GM11168 (cell line): ENCODE measurements around the gene LDHD.

Experiments used
- in situ Hi-C: fragments of 300-500 bp; cut with MboI; formaldehyde crosslinking; loops from one replicate; pipeline ENCODE4 v1.12.0; 2022; ENCODE audit warnings: low sequenced_read_pairs; ENCODE audit not compliant: unreplicated experiment

Gene LDHD

DNA sequence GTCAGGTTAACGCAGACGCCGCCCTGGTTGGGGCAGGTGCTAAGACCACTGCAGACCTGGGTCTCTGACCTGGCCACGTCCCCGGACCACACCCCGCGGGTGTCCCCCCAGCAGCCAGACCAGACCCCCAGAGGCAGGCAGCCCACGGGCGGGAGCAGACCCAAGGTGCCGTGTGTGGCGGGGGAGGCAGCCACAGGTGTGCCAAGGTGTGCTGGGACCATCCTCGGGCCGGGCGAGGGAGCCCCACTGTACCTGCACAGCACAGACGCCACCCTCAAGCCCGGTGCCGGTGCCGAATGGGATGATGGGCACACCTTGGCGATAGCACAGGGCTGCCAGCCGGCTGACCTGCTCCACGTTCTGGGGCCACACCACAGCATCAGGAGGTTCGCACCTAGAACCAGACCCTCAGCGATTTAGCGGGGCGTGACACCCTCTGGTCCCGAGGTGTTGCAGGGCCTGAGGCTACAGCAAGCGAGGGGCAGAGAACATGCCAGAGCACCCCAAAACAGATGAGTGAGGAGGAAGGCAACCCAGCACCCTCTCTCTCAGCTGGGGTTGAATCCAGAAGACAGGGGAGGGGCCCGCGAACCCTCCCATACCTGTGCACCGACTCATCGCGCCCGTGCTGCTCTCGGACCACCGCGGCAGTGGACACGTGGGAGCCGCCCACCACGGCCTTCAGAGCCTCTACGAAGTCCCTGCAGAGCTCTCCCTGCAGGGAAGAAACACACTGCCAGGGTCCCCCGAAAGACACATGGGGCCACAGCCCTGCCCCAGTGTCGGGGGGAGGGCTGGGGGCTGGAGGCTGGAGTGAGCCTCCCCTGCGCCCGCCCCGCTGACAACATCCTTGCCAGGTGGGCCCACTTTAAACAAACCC lies 1.4 kb downstream of the LDHD start:
- in situ Hi-C loops = no loop called here

DNA sequence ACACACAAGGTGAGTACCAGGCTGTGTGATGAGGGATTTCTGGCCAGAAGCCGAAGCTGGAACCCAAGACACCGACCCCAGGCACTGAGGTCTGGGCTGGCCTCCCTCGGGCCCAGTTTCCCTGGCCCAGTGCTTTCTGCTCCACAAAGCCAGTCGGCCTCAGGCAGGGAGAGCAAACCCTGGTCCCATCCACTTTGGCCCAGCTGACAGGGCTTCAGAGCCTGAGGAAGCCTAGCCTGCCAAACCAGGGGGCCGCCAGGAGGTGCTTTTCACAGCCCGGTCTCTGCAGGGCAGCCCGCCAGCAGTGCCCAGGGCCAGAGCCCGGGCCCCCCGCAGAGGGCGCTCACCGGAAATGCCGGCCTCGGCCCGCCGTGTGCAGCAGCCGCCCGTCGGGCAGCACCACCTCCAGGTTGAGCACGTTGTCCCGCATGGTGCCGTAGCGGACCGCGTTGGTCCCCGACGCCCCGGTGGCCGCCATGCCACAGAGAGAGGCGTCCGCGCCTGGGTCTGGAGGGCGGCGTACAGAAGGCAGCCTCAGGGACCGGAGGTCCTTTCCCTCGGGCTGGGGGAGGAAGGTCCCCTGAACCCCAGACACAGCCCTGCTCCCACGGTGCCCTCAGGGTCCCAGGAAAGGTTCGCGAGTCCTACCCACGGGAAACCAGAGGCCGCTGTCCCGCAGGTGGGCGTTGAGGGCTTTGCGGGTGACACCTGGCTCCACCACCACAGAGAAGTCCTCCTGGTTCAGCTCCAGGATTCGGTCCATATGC lies 2.2 kb downstream of the LDHD start:
- in situ Hi-C loops = no loop called here

DNA sequence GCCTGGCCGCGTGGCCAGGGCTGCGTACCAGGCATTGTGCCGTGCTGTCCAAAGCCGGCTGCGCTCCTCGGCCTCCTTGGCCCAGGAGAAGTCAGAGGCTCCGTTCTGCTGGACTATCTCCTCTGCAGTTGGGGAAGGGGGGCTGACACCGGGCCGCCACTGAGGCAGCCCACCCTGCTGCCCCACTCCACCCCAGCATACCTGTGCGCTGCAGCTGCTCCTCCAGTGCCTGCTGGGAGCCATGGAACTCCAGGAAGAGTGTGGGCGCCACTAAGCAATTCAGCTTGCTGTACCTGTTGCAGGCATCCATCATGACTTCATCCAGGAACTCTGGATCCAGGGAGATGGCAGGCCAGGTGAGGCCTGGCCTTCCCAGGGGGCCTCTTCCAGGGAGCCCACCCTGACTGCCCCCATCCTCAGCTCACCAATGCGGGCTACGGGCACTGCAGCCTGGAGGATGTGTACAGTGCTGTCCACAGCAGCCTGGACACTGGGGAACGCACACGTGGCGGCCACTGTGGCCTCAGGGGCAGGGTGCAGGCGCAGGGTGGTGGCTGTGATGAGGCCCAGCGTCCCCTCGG lies 2.9 kb downstream of the LDHD start:
- in situ Hi-C loops = no loop called here

DNA sequence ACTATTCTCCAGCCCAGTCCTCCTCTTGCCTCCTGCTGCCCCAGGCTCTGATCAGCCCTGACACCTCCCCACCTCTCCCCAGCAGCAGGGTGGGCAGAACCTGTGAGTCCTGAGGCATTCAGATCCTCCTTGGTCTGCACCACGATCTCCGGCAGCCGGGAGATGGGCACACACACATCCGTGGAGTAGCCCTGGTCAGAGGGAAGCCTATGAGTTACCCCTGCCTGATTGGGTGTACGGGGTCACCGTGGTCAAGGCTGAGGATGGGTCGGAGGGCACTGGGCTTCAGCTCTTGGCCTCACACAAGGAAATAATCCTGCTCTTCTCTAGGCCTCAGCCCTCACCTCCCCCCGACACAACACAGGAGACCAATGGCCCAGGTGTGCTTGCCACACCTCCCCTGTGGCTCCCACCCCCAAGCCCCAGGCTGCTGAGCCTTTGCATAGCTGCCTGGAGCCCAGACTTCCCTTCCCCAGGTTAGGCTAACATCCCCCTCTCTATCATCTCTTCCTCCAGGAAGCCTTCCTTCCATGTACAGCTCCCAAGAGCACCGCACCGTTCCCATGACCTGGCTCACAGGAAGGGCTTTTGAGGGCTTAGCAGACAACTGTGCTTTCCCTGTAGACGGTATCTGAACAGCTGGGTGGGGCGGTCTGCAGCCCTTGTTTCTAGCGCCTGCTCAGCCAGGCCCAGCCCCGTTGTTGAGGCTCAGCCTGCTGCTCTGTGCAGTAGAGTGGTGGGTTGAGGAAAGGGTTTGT lies 3.7 kb downstream of the LDHD start:
- in situ Hi-C loops = no loop called here

DNA sequence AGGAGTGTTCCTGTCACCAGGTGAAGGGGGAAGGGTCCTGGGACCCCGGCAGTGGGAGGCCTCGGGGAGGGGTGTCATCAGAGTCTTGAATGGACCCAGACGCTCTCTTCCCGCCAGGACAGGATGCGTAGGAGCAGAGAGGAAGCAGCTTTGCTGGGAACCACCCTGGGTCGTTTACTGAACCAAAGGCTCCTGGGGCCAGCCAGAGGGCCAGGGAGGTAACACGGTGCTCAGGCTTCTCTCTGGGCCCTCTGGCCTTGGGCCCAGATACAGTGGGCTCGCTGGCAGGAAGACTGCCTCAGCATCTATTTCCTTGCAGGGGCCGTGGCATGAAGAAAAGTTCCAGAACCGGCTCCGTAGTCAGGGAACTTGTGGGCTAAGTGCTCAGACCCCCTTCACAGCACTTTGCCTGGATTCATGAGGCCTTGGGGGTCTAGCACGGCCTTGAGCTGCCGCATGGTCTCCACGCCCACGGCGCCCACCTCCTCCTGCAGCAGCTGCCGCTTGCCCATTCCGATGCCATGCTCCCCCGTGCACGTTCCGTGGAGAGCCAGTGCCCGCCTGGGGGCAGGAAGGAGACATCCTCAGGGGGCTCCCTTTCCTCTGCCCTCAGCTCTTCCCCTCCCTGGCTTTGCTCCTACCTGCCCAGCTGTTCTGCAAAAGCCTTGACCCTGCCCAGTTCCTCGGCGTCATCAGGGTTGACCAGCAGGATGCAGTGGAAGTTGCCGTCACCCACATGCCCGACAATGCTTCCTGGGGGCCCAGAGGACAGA lies 4.4 kb downstream of the LDHD start:
- in situ Hi-C loops = no loop called here

DNA sequence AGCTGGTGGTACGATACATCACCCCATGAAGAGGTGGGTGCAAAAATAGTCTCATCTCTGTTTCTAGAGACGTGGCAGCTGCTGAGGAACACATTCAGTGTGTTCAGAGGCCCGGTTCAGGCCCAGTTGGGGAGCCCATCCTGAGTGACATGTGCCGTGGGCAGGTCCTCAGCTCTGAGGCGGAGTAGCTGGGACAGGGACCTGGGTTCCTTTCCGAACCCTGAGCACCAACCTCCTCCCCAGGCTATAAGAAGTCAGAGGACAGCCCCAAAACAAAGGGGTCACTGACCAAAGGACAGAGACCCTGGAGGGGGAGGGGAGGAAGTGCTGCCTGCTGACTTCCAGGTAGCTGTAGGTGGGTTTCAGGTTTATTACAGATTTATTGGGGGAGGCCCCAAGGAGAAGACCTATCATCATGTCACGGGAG lies 5.1 kb downstream of the LDHD start:
- in situ Hi-C loops = no loop called here

DNA sequence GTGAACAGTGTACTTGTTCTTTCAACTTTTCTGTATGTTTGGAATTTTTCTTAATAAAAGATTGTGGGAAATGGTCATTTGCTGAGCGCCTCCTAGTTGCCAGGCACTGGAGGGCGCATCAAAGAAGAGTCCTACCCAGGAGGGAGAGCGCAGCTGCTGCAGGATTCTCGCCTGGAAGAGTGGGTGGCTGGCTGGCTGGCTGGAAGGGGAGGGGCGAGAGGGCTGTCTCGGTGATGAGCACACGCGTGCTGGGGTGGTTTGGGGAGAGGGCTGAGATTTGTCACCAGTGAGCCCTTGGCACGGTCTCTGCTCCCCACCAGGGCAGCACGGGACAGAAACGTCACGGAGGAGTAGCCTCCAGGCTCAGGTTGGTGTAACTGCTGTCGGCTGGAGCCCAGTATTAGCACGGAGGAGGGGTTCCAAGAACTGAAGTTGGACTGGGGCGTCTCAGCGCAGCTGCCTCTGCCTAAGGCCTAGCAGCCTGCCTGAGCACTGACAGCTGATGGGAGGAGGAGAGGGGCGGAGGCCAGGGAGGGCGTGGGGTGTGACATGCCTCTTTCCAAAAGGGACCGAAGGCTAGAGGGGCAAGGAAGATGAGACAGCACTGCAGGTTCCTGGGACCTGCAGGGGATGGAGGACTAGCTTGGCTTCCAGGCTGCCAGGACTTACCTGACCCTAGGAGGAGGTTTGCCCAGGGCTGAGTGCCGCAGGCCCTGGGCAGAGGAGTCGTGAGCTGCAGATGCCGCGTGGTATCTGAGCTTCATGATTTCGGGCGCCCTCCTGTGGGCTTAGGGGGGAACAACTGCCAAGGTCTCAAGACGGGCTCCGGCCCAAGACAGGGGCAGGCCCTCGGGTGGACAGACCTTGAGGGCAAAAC lies 5.7 kb downstream of the LDHD start:
- in situ Hi-C loops = no loop called here

DNA sequence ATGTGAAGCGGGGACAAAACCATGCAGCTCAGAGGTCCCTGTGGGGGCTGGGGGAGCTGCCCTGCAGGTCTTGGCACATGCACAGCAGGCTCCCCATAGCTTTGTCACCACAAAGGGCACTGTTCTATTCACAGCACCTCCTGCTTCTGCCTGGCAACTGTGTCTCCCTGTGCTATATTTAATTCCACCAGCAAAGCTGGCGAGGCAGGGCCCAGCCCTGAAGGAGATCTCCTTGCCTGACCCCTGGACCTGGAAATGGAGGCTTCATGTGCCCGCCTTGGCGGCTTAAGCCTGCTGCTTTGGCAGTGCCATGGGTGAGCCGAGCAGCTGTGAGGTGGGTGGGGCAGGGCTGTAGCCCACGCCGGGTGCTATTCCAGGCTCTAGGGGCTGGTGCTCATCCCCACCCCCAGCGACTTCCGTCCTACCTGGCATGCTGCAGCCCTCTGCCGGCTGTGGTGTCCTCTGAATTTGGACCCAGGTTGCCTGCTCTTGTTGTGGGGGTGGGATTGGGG lies 6.8 kb downstream of the LDHD start:
- in situ Hi-C loops = loop anchor here (5.0 kb wide), 1 partner anchor 117 kb away; no protein-coding TSS in a partner anchor

DNA sequence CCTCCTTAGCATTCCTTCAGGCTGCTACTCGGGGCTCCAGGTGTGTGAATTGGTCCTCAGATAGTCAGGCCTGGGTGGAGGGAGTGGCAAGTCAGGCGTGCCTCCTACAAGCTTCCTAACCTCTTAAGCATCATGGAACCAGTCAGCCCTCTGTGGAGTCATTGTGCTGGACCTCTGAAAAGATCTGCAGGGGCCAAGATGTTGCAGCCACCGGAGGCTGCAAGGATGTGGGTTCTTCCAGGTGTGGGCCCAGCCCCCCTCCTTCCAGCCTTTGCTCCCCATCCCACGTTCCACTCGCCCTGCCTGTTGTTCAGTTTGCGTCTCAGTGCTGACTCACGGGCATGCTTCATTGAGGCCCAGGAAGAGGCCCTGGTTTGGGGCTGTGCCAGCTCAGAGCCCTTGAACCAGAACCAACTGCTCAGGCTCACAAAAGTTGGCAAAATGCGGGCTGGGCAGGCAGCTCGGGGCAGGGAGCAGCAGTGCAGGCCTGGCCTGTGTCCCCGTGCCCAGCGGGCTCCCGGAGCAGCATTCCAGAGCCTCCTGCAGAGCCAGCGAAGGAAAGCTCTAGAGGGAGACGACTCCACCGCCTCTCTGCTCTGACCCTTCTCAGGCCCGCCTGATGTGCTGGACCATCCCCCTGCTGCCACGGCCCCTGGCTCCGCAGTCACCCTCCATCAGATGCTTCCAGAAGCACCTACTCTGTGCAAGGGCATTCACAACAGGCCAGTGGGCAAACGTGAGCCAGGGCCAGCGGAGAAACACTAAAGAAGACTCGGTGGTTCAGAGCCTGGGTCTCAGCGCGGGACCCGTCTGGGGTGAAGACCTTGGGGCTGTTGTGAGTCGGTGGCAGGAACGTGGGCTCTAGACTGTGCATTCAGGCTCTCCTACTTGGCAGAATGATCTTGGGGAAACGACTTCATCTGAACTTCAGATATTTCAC lies 7.5 kb downstream of the LDHD start:
- in situ Hi-C loops = loop anchor here (5.0 kb wide), 1 partner anchor 117 kb away; no protein-coding TSS in a partner anchor

DNA sequence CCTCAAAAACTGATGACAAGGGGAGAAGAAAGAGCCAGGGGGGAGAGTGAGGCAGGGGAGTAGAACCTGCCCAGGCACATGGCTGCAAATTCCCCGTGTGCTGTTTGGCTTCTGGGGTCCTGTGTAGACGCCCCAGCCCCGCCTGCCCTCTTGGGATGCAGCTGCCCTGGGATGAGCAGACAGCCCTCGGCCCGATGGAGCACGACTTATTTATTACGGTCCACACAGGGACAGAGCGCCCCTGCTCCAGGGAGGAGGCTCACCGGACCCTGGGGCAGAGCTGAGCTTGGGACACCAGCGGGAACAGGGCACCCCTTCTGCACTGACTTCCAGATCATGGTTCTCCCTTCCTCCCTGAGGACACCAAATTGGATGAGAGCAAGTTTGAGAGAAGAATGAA lies 9.1 kb downstream of the LDHD start:
- in situ Hi-C loops = loop anchor here (5.0 kb wide), 1 partner anchor 115 kb away; no protein-coding TSS in a partner anchor

DNA sequence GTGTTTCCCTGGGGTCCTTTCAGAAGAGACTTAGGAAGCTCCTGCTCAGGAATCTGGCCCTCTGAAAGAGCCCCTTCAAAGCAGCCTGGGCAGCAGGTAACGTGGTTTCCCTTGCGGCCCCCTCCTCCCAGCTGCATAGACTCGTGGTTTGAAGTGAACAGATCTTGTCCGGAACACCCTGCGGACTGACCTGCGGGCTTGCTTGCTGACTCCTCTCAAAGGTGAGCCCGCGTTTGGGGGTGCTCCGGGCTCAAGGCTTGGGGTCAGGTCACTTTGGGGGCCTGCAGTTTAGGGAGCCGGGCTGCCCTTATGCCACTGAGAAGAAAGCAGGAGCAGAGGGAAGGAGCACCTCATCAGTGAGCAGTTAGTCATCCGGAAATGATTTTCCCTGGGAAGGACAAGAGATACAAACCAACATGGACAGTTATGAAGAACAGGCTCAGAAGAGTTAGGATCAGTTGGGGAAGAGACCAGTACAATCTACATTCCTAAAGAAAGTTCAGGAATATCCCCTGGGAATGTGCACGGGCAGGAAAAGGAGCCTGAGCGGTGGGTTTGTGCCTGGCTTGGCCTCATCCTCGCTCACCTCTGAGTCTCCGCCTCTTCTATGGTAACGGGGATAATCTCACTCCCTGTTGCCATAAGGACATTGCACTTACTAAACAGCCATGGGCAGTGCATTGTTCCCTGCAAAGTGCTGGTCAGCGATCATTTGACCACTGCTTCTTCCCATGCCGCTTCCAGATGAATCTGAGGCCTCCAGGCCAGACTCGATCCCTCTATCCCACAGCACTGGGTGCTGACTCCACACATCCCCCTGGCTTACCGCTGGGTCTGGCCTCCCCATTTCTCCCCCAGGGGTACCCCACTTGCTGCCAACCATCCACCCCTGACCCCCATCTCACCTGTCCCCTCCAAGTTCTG lies 10.0 kb downstream of the LDHD start:
- in situ Hi-C loops = loop anchor here (5.0 kb wide), 1 partner anchor 114 kb away; no protein-coding TSS in a partner anchor

DNA sequence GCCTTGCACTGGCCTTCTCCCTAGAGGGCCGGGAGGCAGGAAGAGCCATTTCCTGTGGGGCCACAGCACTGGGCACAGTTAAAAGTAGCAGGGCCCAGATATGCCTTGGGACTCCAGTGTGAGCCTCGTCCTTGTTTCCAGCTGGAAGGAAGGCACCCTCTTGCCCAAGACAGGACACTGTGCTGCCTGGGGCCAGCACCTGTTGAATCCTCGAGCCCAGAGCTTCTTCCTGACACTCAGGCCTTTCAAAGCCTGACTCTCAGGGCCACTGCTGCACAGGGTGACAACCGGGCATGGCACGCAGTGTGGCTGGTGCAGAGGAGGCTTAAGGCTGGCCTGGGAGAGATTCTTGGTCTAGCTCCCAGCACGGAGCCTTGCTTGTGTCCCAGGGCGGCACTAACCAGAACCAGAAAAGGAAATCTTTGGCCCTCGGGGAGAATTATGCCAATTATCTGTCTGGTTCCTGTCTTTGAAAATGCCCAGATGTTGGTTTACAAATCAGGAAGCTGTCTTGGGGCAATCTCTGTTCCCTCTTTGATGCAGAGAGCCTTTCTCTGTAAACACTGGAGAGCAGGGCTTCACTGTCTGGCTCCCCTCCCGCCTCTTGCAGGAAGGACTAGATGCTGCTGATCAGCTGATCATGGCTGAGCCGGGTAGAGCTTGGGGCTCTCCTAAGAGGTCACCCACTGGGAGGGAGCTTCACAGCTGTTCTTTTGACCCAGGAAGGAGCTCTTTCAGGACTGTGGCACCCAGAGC lies 11.1 kb downstream of the LDHD start:
- in situ Hi-C loops = loop anchor here (5.0 kb wide), 1 partner anchor 113 kb away; no protein-coding TSS in a partner anchor

DNA sequence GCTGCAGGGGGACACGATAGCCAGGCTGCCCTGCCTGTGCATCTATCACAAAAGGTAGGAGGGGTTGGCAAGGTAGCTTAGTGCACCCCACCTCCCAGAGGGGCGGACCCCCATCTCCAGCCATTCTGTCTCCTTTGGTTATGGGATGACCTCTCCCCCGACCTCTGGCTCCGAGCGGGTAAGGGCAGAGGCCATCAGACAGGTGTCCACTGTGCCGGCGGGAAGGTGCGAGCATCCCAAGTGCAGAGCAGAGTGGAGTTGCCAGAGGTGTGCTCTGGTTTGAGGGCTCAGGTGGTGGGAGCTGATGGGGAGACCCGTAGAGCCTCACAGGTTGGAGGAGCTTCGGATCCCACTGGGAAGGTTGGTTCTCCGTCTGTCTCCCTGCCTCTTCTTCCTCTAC lies 11.7 kb downstream of the LDHD start:
- in situ Hi-C loops = loop anchor here (5.0 kb wide), 1 partner anchor 113 kb away; no protein-coding TSS in a partner anchor

DNA sequence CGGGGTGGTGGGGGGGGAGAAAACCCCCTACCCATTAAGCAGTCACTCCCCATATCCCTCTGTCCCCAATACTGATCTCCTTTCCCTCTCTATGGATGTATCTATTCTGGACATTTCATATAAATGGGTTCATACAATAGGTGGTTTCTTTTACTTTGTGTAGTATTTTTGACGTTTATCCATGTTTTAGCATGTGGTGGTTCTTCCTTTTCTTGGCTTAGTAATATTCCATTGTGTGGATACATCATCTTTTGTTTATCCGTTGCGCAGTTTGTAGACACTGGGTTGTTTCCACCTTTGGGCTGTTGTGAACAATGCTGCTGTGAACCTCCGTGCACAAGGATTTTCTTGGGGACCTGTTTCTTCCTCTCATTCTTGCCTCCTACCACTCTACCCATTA lies 12.6 kb downstream of the LDHD start:
- in situ Hi-C loops = no loop called here

DNA sequence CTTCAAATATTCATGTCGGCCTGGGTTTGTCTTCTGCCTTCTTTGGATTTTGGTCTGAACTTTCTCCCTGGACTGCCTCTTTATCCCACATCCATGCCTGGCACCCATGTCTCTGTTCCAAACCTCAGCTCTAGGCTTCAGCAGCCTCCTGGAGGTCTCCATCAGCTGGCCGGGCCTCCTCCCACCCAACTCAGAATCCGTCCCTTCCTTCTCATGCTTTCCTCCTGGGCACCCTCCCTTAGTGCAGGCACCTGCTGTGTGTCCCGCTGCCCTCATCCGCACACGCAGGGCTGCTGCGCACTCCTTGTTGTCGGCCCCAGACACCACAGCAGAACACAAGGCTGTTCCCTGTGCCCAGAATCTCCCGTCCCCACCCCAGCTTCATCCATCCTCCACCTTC lies 14.0 kb downstream of the LDHD start:
- in situ Hi-C loops = no loop called here
